Measurements from ENCODE around the gene KCNMB1. TPM values are rescaled to one million over a fixed set of nuclear protein-coding genes. Genes with fewer than 3 reads are reported as not detected.

KCNMB1 gene
- total and polyA plus RNA-seq, 2 donors (not counting 1 experiment from before 2014, with no cell fraction given): 0.06 TPM; not detected in 1

DNA sequence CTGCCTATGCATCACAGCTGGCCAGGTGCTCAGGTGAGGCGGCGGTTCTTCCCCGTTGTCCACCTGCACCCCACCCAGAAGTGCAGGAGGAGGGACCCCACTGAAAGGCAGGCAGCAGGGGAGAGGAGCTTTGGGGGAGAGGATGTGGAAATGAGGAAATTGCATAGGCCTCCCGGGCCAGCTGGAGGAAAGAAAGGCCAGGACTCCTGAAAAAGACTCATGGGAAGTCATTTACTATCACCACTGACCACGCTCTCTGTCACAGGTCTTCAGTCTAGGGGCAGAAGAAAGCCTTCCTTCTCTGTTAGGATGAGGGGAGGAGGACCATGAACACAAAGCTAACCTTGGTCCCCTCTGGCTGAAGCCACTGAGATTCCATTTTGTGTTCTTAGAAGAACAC is 28.1 kb downstream of the KCNMB1 start:
- Histone ChIP-seq H3K9ac (ENCODE audit: low read length) (no peak overlapping the region), H3K79me2 (ENCODE audit: control insufficient read depth, insufficient read depth, low read length) (no peaks in the 10 kb centered on the region), H3K4me1 (ENCODE audit: control insufficient read depth in 2 of 2, insufficient read depth in 2 of 2, low read length in 2 of 2) (peaks cover 10 to 14% of the 10 kb centered on the region in 2 donors), H3K36me3 (replicated peaks in 1 of 2; ENCODE audit: control extremely low read depth in 1 of 2, control insufficient read depth in 1 of 2, extremely low read depth in 1 of 2, insufficient read depth in 2 of 2, low read length in 1 of 2) (no peaks in the 10 kb centered on the region), H3K27ac (ENCODE audit: low read length in 2 of 2) (no peak overlapping the region), H2AFZ (ENCODE audit: insufficient read depth, low read depth, low read length, poor library complexity, severe bottlenecking) (no peak overlapping the region), H3K9me3 (ENCODE audit: control extremely low read depth in 1 of 3, control insufficient read depth in 2 of 3, insufficient read depth in 1 of 3, low read length in 2 of 3) (no peaks in the 10 kb centered on the region), H3K4me3 (ENCODE audit: control extremely low read depth in 1 of 5, extremely low read depth in 1 of 5, insufficient read depth in 1 of 5, low read depth in 2 of 5, low read length in 4 of 5) (no peak overlapping the region), H3K27me3 (replicated peaks in 1 of 4; ENCODE audit: control extremely low read depth in 1 of 4, control insufficient read depth in 3 of 4, insufficient read depth in 4 of 4, low read length in 3 of 4) (no peaks in the 10 kb centered on the region), H3K4me2 (replicated peaks; ENCODE audit: low read depth, low read length, poor library complexity, severe bottlenecking) (no peak overlapping the region), H4K20me1 (ENCODE audit: control insufficient read depth, insufficient read depth, low read length, poor library complexity, severe bottlenecking) (no peaks in the 10 kb centered on the region)
- no peaks in the 10 kb centered on the region for H3K9me3 Mint-ChIP-seq (ENCODE audit: insufficient read depth)
- peaks cover 14% of the 10 kb centered on the region for H3K4me1 Mint-ChIP-seq
- intact Hi-C loops (cut with micrococcal nuclease): no loop called here
- H3K27ac Mint-ChIP-seq: no peak overlapping the region
- POLR2A ChIA-PET: no interaction called here
- DNase-seq (no peak), ATAC-seq (ENCODE audit: low read depth) (no peak)
- TF ChIP-seq, protein P1, sequence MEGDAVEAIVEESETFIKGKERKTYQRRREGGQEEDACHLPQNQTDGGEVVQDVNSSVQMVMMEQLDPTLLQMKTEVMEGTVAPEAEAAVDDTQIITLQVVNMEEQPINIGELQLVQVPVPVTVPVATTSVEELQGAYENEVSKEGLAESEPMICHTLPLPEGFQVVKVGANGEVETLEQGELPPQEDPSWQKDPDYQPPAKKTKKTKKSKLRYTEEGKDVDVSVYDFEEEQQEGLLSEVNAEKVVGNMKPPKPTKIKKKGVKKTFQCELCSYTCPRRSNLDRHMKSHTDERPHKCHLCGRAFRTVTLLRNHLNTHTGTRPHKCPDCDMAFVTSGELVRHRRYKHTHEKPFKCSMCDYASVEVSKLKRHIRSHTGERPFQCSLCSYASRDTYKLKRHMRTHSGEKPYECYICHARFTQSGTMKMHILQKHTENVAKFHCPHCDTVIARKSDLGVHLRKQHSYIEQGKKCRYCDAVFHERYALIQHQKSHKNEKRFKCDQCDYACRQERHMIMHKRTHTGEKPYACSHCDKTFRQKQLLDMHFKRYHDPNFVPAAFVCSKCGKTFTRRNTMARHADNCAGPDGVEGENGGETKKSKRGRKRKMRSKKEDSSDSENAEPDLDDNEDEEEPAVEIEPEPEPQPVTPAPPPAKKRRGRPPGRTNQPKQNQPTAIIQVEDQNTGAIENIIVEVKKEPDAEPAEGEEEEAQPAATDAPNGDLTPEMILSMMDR (IDR thresholded peaks at IDR 0.05): no peak
- TF ChIP-seq EZH2 (IDR thresholded peaks at IDR 0.05; ENCODE audit: borderline replicate concordance, insufficient read depth, low read depth, low read length, poor library complexity, severe bottlenecking): no peak
- no peaks in the 10 kb centered on the region for H3K27me3 Mint-ChIP-seq
- H3K4me3 Mint-ChIP-seq: no peak overlapping the region
- CTCF ChIA-PET: interaction anchor here (1.0 kb wide), 1 partner anchor 94 kb away, joined by 3 read pairs; no protein-coding TSS in a partner anchor
- no CpG with 5 or more reads among the region's 5 CpGs for WGBS (ENCODE audit: insufficient coverage)

- H3K9me3 ChIP-seq (ENCODE audit: control extremely low read depth in 1 of 3, control insufficient read depth in 2 of 3, insufficient read depth in 1 of 3, low read length in 2 of 3): no peaks in the 10 kb centered on the region
- H3K4me1 Mint-ChIP-seq: peaks cover 14% of the 10 kb centered on the region
Observed at GRCh38 chr5:170360709-170361108, 28.5 kb downstream of the KCNMB1 start.

More at GRCh38 chr5:170360709-170361108, 28.5 kb downstream of the KCNMB1 start:
- intact Hi-C loops (cut with micrococcal nuclease): no loop called here
- ChIA-PET POLR2A (no interaction called here), CTCF (interaction anchor here (1.0 kb wide), 1 partner anchor 93 kb away, joined by 3 read pairs; no protein-coding TSS in a partner anchor)
- H3K9ac ChIP-seq (ENCODE audit: low read length): no peak overlapping the region
- DNase-seq: no peak
- no peaks in the 10 kb centered on the region for H3K36me3 ChIP-seq (replicated peaks in 1 of 2; ENCODE audit: control extremely low read depth in 1 of 2, control insufficient read depth in 1 of 2, extremely low read depth in 1 of 2, insufficient read depth in 2 of 2, low read length in 1 of 2)
- no peak for TF ChIP-seq EZH2 (IDR thresholded peaks at IDR 0.05; ENCODE audit: borderline replicate concordance, insufficient read depth, low read depth, low read length, poor library complexity, severe bottlenecking)
- TF ChIP-seq, protein P1 (IDR thresholded peaks at IDR 0.05): no peak
- peaks cover 10 to 14% of the 10 kb centered on the region in 2 donors for H3K4me1 ChIP-seq (ENCODE audit: control insufficient read depth in 2 of 2, insufficient read depth in 2 of 2, low read length in 2 of 2)
- no peak overlapping the region for H3K4me3 Mint-ChIP-seq
- no peaks in the 10 kb centered on the region for H4K20me1 ChIP-seq (ENCODE audit: control insufficient read depth, insufficient read depth, low read length, poor library complexity, severe bottlenecking)
- H3K27ac Mint-ChIP-seq: no peak overlapping the region
- no peaks in the 10 kb centered on the region for H3K79me2 ChIP-seq (ENCODE audit: control insufficient read depth, insufficient read depth, low read length)
- no peaks in the 10 kb centered on the region for H3K9me3 Mint-ChIP-seq (ENCODE audit: insufficient read depth)
- no peak overlapping the region for H3K27ac ChIP-seq (ENCODE audit: low read length in 2 of 2)
- H2AFZ ChIP-seq (ENCODE audit: insufficient read depth, low read depth, low read length, poor library complexity, severe bottlenecking): no peak overlapping the region
- 20% methylated on average over 8 of the region's 8 CpGs for WGBS (ENCODE audit: insufficient coverage)
- no peaks in the 10 kb centered on the region for H3K27me3 ChIP-seq (replicated peaks in 1 of 4; ENCODE audit: control extremely low read depth in 1 of 4, control insufficient read depth in 3 of 4, insufficient read depth in 4 of 4, low read length in 3 of 4)
- no peak overlapping the region for H3K4me2 ChIP-seq (replicated peaks; ENCODE audit: low read depth, low read length, poor library complexity, severe bottlenecking)
- ATAC-seq (ENCODE audit: low read depth): no peak
- no peak overlapping the region for H3K4me3 ChIP-seq (ENCODE audit: control extremely low read depth in 1 of 5, extremely low read depth in 1 of 5, insufficient read depth in 1 of 5, low read depth in 2 of 5, low read length in 4 of 5)
- no peaks in the 10 kb centered on the region for H3K27me3 Mint-ChIP-seq

All from B cell (primary cell).